SW480 (cell line): ENCODE results near the gene ICA1.
"Not testable (repeated sequence)": the region's sequence is repeated elsewhere in the genome, so short reads cannot be mapped to it uniquely, and the experiment has no call there.

Experiments
- DNase-seq: peaks from one replicate; pipeline ENCODE4 v3.0.0-alpha.2; 2016; ENCODE audit warnings: low spot score

Gene ICA1

GRCh38 chr7:8130663-8131062, 131.3 kb downstream of the ICA1 start:
- no peak for DNase-seq

DNA sequence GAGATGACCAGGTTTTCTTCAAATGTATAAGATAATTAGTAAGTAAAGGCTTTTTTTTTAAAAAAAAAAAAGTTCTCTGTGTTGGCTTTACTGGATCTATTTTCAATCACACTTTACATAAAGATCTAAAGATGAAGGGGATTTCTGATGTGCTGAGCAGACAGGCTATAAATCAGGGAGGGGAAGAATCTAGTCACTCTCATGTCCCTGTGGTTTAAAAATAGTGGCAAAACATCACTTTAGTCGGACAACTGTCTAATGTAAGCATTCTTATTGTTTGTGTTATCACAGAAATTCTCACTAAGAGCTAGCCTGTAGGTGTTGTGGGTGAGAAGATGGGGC, 132.7 kb downstream of the ICA1 start:
- DNase-seq = no peak

DNA sequence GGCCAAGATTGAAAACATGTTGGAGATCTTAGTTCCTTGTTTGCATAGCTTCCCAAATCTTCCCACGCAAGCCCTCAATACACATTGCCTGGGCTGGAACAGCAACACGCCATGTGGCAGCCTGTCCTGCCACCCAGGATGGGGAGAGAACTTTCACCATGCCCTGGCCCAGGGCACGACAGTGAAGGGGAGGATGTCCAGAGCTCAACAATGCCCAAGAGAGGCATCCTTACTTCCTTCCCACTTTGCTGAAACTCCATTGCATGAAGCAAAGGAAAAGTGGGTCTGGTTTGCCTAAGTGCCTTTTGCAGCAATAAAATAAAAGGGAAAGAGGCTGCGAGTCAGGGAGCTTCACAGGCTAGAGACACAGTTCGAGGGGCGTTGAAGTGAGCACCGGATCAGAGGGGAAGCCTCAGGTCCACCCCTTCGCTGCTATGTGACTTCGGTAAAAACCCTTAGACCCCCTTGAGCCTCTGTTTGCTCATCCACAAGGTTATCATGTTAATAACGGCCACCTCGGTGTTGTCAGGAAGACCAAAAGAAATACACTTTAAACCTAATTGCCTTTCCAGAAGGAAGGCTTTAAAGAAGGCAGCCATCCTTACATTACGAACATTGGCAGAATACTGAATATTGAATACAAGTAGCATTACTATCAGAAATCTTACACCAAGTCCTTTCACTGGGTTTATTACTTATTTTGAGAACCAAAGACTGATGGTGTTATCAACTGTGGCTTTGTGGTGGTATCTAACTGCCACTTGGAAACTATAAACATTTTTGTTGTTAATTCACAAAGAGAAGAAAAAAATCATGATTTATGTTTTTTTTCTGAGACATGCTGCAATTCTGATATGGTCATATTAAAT, 133.3 kb downstream of the ICA1 start:
- DNase-seq = no peak

GRCh38 chr7:8126601-8127167, 135.3 kb downstream of the ICA1 start:
- no peak for DNase-seq

GRCh38 chr7:8125680-8126444, 136.1 kb downstream of the ICA1 start:
- no peak for DNase-seq

GRCh38 chr7:8121243-8121642, 140.7 kb downstream of the ICA1 start:
- DNase-seq = no peak

GRCh38 chr7:8120390-8121058, 141.4 kb downstream of the ICA1 start:
- DNase-seq = no peak

- DNase-seq = no peak
These were observed 142.7 kb downstream of the ICA1 start for GRCh38 chr7:8119262-8119661.

- DNase-seq = no peak
These were observed 144.8 kb downstream of the ICA1 start for GRCh38 chr7:8117195-8117594.

DNA sequence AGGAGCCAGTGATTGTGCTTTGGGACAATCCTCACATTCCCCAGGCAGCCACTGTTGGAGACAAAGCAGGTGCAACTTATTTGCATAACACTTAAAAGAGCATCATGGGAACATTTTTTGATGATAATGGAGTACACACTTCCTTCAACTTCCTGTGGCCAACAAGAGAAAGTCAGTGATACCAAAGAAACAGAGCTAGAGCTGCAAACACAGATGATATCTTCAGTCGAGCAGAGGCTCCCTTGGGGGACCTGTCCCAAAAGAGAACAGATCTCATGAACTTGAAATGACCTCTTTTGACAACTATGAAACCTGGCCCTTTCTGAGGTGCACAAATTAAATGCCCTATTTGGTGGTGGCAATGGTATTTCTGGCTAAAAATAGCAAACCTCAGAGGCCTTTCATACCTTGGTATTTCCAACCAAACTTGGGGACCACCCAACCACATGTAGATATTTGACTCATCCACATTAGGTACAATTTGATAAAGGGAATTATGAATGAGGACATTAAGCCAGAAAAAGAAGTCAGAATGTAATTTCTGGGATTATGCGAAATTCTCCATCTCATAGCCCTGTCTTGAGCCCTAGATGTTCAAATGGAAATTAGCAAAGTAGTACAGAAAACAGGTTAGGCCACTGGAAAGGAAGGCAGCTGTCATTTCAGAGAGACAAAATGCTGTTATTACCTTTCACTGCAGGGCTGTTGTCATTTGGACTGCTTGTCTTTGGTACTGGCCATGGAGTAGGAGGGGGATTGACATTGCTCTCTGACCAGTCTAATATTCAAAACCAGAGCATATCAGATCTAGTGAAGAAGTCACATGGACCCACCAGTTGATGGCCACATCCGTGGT, 146.2 kb downstream of the ICA1 start:
- DNase-seq = no peak

GRCh38 chr7:8114175-8114574, 147.8 kb downstream of the ICA1 start:
- DNase-seq = no peak

GRCh38 chr7:8113184-8113583, 148.8 kb downstream of the ICA1 start:
- no peak for DNase-seq

DNA sequence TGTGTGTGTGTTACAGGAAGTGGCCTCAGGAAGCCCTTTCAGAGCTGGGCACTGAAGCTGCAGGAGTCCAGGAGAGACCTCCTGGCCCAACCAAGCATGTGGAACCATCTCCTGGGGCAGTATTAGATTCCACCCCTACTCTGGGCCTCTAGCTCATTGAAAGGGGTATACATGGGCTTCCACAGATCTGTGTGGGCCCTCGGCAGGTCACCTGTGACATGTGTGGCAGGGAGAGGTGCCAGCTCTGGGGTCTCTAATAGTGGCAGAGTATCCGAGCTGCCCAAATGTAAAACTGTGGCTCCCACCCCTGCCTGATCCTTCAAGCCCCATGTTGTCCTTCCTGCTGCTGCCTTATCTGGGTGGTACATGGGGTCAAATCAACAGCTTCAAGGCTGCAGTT, 149.3 kb downstream of the ICA1 start:
- DNase-seq = no peak

GRCh38 chr7:8111282-8111960, 150.5 kb downstream of the ICA1 start:
- DNase-seq = no peak

GRCh38 chr7:8109196-8110022, 152.6 kb downstream of the ICA1 start:
- no peak for DNase-seq

DNA sequence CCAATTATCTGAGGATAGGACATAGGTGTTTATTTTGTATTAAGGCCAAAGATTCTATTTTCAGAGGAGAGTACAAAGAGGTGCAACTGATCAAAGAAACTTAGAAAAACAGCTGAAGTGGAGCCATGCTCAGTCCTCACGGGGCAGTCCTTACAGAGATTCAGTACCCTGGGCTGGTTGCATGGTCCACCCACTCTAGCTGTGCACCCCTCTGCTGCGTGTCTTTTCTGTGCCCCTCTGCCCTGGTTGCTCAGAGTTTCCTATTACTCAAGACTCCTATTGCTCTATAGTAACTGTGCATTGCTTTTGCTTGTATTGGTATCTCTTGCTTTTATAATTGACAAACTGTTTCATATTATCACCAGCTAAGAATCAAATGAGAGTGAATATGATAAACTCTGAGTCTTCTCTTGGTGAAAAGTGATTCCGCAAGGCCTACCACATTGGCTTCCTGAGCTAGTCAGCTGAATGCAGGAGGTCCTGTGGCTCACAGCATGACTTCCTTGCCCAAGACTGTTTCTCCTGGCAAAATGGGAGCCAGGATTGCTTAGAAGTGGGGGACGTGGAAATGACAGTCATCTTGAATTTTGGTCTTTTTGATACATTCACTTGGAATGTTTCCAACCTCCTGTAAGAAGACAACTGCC, 156.4 kb downstream of the ICA1 start:
- DNase-seq = no peak

DNA sequence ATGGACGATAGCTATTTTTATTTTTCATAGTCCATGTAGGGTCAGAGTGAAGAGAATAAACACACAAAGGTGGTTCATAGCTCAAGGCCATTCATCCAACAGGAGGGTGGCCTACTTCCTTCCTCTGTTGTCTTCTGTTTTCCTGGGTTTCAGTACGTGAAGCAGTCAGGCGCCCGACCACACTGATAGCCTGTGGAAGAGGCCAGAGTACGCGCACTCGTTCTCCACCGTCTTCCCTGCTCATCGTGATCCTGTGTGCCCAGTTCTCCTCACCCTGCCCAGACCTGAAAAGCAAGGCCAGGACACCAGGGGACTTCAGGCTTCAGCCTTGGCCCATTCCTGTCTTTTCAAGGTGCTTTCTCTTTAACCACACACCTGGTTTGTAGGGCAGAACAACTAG, 158.7 kb downstream of the ICA1 start:
- no peak for DNase-seq

GRCh38 chr7:8101292-8101691, 160.7 kb downstream of the ICA1 start:
- not testable (repeated sequence) for DNase-seq
